D721Med (cell line): ENCODE data around the gene CNTNAP2.
"Not testable (repeated sequence)": the region's sequence is repeated elsewhere in the genome, so short reads cannot be mapped to it uniquely, and the experiment has no call there.

Source experiments
- DNase-seq: peaks from one replicate; pipeline ENCODE4 v3.0.0; 2011; ENCODE audit warnings: low spot score; ENCODE audit not compliant: insufficient read length
- FAIRE-seq: peaks from 2 replicates; lab custom pipeline; 2011; peaks lifted over from hg19 to GRCh38; lab: Jason Lieb, UNC
- CTCF ChIP-seq: IDR thresholded peaks from 2 replicates; pipeline ENCODE4 v1.5.1; 2012; ENCODE audit warnings: mild to moderate bottlenecking, control low read depth; ENCODE audit not compliant: insufficient read depth; ENCODE audit errors: missing control alignments

CNTNAP2 gene

GRCh38 chr7:147593271-147594057 is 1476.9 kb downstream of the CNTNAP2 start:
- DNase-seq: no peak
- FAIRE-seq: no peak

GRCh38 chr7:147595042-147595441 is 1478.4 kb downstream of the CNTNAP2 start:
- no peak for TF ChIP-seq CTCF
- no peak for FAIRE-seq
- no peak for DNase-seq

More at GRCh38 chr7:147593271-147594057, 1476.9 kb downstream of the CNTNAP2 start:
- no peak for TF ChIP-seq CTCF

- DNase-seq, FAIRE-seq: not testable (repeated sequence)
These were observed 1482.1 kb downstream of the CNTNAP2 start for GRCh38 chr7:147598687-147599086.

- no peak for TF ChIP-seq CTCF
- no peak for DNase-seq
- FAIRE-seq: no peak
These were observed 1488.7 kb downstream of the CNTNAP2 start for GRCh38 chr7:147605323-147605722.

GRCh38 chr7:147607157-147607800 is 1490.7 kb downstream of the CNTNAP2 start:
- FAIRE-seq (no peak), DNase-seq (no peak)
- TF ChIP-seq CTCF: no peak

GRCh38 chr7:147611431-147611830 is 1494.8 kb downstream of the CNTNAP2 start:
- FAIRE-seq: peak; percentile 73
- no peak for TF ChIP-seq CTCF
- DNase-seq: no peak

GRCh38 chr7:147635288-147635687 is 1518.7 kb downstream of the CNTNAP2 start:
- FAIRE-seq: no peak
- no peak for DNase-seq
- TF ChIP-seq CTCF: no peak
